Kidney (tissue), 14 donors: ENCODE measurements around the gene DLL3. TPM values are rescaled to one million over a fixed set of nuclear protein-coding genes. Genes with fewer than 3 reads are reported as not detected.
A peak's percentile ranks its signal among the peaks of the same experiment; 100 is the strongest.

Experiments used
- DNase-seq, 5 donors: peaks; one replicate each; pipeline ENCODE4 v3.0.0-alpha.2; 2013 to 2020
- FAIRE-seq: peaks from 2 replicates; lab custom pipeline; 2012; peaks lifted over from hg19 to GRCh38; lab: Jason Lieb, UNC
- H3K27ac ChIP-seq, 2 donors: one replicate each; pipeline ENCODE4 v1.7.0; 2013; ENCODE audit warnings: low read depth in 2 of 2, low read length in 2 of 2, inconsistent platforms in 1 of 2
- H3K27me3 ChIP-seq: one replicate; pipeline ENCODE4 v1.7.1; 2013; ENCODE audit warnings: low read length, inconsistent platforms; ENCODE audit not compliant: control insufficient read depth, insufficient read depth
- H3K36me3 ChIP-seq, 3 donors: one replicate each; pipeline versions ENCODE4 v1.7.0 to v1.7.1; 2013; ENCODE audit warnings: low read length in 3 of 3, control low read depth in 1 of 3, inconsistent platforms in 1 of 3; ENCODE audit not compliant: insufficient read depth in 3 of 3, control insufficient read depth in 2 of 3
- H3K4me1 ChIP-seq, 3 donors: one replicate each; pipeline versions ENCODE4 v1.7.0 to v1.7.1; 2013; ENCODE audit warnings: low read length in 3 of 3, inconsistent platforms in 1 of 3, low read depth in 1 of 3; ENCODE audit not compliant: control insufficient read depth in 2 of 3, insufficient read depth in 2 of 3
- H3K4me3 ChIP-seq, 3 donors: one replicate each; pipeline versions ENCODE4 v1.7.0 to v1.8.1; 2013; ENCODE audit warnings: low read length in 3 of 3, control low read depth in 1 of 3, inconsistent platforms in 1 of 3
- H3K9ac ChIP-seq, 3 donors: one replicate each; pipeline versions ENCODE4 v1.7.0 to v1.7.1; 2013; ENCODE audit warnings: low read length in 3 of 3, control low read depth in 1 of 3, inconsistent platforms in 1 of 3
- H3K9me3 ChIP-seq, 3 donors: one replicate each; pipeline versions ENCODE4 v1.7.0 to v1.7.1; 2013; ENCODE audit warnings: low read length in 3 of 3, control low read depth in 1 of 3, inconsistent platforms in 1 of 3; ENCODE audit not compliant: control insufficient read depth in 2 of 3, insufficient read depth in 1 of 3
- intact Hi-C: fragments of 100-400 bp; cut with DNase I; formaldehyde crosslinking; loops from one replicate; pipeline ENCODE4 v1.11.1; 2022
- polyA plus RNA-seq: library from polyadenylated mRNA; stranded (reverse); fragments of 350-450 nt; fragmentation: Illumina TruSeq; extraction: RNeasy Lipid Tissue Mini Kit (QIAGEN cat#74804); gene quantifications from one replicate; pipeline ENCODE4 v1.2.3, GENCODE V29; 2014; ENCODE audit warnings: low read depth, low replicate concordance; ENCODE audit not compliant: insufficient read depth
- total RNA-seq: library from RNA; stranded (reverse); fragmentation: NEBNext Ultra II Directional; extraction: Animal tissue kit (Norgen Biotek cat#: 25700); gene quantifications from one replicate; pipeline ENCODE4 v1.2.1, GENCODE V29; 2021
- TF ChIP-seq, protein P1 (sequence below): IDR thresholded peaks from 3 replicates; pipeline ENCODE4 v1.5.1; 2012; ENCODE audit warnings: mild to moderate bottlenecking, moderate library complexity, borderline replicate concordance; ENCODE audit not compliant: insufficient read depth; ENCODE audit errors: extremely low read depth
- donor health status: control.
- donor health status: control.
- donor health status: control.
- donor health status: control.
- donor health status: control.
- donor health status: DM: yes; HTN: yes; CAD: no.
- donor health status: Normal renal cell carcinoma (clear cell type).

DLL3 gene
- total and polyA plus RNA-seq, 2 donors from 2014 or later: 0.13 to 0.17 TPM

GRCh38 chr19:39531834-39532232, 33.1 kb downstream of the DLL3 start:
- no peak for DNase-seq
- no peak for FAIRE-seq
- Histone ChIP-seq H3K9ac (peak overlapping the region; percentile 27 to 83 (median 82)), H3K27me3 (no peaks in the 10 kb centered on the region), H3K4me1 (peaks cover 0 to 5% (median 0%) of the 10 kb centered on the region in 3 donors), H3K36me3 (no peaks in the 10 kb centered on the region), H3K9me3 (no peaks in the 10 kb centered on the region), H3K4me3 (peak overlapping the region; percentile 78 to 86 (median 81)), H3K27ac (peak overlapping the region in 1 of 2 donors; percentile 66)
- TF ChIP-seq, protein P1, sequence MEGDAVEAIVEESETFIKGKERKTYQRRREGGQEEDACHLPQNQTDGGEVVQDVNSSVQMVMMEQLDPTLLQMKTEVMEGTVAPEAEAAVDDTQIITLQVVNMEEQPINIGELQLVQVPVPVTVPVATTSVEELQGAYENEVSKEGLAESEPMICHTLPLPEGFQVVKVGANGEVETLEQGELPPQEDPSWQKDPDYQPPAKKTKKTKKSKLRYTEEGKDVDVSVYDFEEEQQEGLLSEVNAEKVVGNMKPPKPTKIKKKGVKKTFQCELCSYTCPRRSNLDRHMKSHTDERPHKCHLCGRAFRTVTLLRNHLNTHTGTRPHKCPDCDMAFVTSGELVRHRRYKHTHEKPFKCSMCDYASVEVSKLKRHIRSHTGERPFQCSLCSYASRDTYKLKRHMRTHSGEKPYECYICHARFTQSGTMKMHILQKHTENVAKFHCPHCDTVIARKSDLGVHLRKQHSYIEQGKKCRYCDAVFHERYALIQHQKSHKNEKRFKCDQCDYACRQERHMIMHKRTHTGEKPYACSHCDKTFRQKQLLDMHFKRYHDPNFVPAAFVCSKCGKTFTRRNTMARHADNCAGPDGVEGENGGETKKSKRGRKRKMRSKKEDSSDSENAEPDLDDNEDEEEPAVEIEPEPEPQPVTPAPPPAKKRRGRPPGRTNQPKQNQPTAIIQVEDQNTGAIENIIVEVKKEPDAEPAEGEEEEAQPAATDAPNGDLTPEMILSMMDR: no peak
- intact Hi-C loops: loop anchor here (10.0 kb wide), 1 partner anchor 57 kb away; no protein-coding TSS in a partner anchor

DNA sequence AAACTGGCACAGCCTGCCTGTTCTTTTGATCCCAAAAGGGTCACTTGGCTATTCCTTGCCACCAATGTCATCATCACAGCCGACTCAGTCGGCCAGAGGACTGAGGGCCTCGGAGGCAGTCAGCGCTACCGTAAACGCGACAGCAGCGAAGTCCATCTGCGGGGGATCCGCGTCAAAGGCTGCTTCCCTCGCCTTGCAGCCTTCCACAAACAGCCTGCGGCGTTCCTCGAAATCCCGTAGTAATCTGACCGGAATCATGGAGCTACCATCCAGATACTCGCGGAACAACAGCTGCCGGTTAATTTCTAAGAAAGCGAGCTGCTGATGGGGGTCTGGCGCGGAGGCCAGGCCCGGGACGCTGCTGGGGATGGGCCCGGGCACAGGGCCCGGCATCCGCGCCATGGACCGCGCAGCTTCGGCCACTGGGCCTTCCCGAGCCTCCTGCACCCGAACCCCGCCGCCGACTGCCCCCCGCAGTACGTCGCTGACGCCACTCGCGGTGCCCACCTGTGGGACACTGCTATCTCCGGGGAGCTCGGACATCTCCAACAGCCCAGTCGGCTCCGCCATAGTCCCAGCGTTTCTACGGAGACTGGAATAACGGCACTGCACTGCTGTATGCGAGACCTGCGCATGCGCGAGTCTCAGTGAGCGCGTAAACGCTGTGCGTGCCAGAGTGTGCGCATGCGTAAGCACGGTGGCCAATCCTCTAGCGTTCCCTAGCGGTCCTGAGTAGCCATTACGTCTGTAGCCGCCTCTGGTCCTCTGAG, 33.7 kb downstream of the DLL3 start, which contains the start of gene EID2B:
Gene EID2B, minus strand, starts transcription at position 620 of the 770 bp plus-strand sequence. Its CDS starts 50 bp downstream, at position 570.
- intact Hi-C loops: loop anchor here (10.0 kb wide), 1 partner anchor 58 kb away; no protein-coding TSS in a partner anchor
- FAIRE-seq (no peak), DNase-seq (peak; percentile 96 to 99 (median 98))
- TF ChIP-seq, protein P1: peak; percentile 99
- no peaks in the 10 kb centered on the region for H3K27me3 ChIP-seq
- H3K4me1 ChIP-seq: peaks cover 0 to 5% (median 0%) of the 10 kb centered on the region in 3 donors
- peak within 1 kb of the TSS; percentile 66 to 72 for H3K27ac ChIP-seq
- peak within 1 kb of the TSS; percentile 78 to 86 (median 81) for H3K4me3 ChIP-seq
- H3K36me3 ChIP-seq: no peaks in the 10 kb centered on the region
- H3K9ac ChIP-seq: peak within 1 kb of the TSS; percentile 27 to 83 (median 82)
- no peaks in the 10 kb centered on the region for H3K9me3 ChIP-seq

GRCh38 chr19:39533003-39533512, 34.3 kb downstream of the DLL3 start:
- intact Hi-C loops: loop anchor here (10.0 kb wide), 1 partner anchor 58 kb away; no protein-coding TSS in a partner anchor
- FAIRE-seq (no peak), DNase-seq (no peak)
- no peaks in the 10 kb centered on the region for H3K27me3 ChIP-seq
- H3K9me3 ChIP-seq: no peaks in the 10 kb centered on the region
- TF ChIP-seq, protein P1: no peak
- peak overlapping the region in 1 of 3 donors; percentile 83 for H3K9ac ChIP-seq
- peak overlapping the region in 2 of 3 donors; percentile 81 to 86 for H3K4me3 ChIP-seq
- no peaks in the 10 kb centered on the region for H3K36me3 ChIP-seq
- no peak overlapping the region for H3K27ac ChIP-seq
- H3K4me1 ChIP-seq: peaks cover 0 to 5% (median 0%) of the 10 kb centered on the region in 3 donors
